ENCODE results near the gene RNF14. TPM values are rescaled to one million over a fixed set of nuclear protein-coding genes. Genes with fewer than 3 reads are reported as not detected.

Gene RNF14
- total and polyA plus RNA-seq, 2 donors (not counting 1 experiment from before 2014, with no cell fraction given): 10.5 to 26.6 TPM

GRCh38 chr5:141948812-141949211 is 20.1 kb upstream of the RNF14 start:
- WGBS (ENCODE audit: insufficient coverage): 100% methylated on average over 1 of the region's 2 CpGs
- H3K4me1 ChIP-seq (ENCODE audit: control insufficient read depth in 2 of 2, insufficient read depth in 2 of 2, low read length in 2 of 2): peaks cover 0 to 6% of the 10 kb centered on the region in 2 donors
- CTCF ChIA-PET: interaction anchor here (1.5 kb wide), 1 partner anchor 12 kb away, joined by 4 read pairs; no protein-coding TSS in a partner anchor
- H3K27me3 Mint-ChIP-seq: no peaks in the 10 kb centered on the region
- DNase-seq (no peak), ATAC-seq (ENCODE audit: low read depth) (no peak)
- TF ChIP-seq, protein P1, sequence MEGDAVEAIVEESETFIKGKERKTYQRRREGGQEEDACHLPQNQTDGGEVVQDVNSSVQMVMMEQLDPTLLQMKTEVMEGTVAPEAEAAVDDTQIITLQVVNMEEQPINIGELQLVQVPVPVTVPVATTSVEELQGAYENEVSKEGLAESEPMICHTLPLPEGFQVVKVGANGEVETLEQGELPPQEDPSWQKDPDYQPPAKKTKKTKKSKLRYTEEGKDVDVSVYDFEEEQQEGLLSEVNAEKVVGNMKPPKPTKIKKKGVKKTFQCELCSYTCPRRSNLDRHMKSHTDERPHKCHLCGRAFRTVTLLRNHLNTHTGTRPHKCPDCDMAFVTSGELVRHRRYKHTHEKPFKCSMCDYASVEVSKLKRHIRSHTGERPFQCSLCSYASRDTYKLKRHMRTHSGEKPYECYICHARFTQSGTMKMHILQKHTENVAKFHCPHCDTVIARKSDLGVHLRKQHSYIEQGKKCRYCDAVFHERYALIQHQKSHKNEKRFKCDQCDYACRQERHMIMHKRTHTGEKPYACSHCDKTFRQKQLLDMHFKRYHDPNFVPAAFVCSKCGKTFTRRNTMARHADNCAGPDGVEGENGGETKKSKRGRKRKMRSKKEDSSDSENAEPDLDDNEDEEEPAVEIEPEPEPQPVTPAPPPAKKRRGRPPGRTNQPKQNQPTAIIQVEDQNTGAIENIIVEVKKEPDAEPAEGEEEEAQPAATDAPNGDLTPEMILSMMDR (IDR thresholded peaks at IDR 0.05): no peak
- TF ChIP-seq EZH2 (IDR thresholded peaks at IDR 0.05; ENCODE audit: borderline replicate concordance, insufficient read depth, low read depth, low read length, poor library complexity, severe bottlenecking): no peak
- H3K9me3 Mint-ChIP-seq (ENCODE audit: insufficient read depth): no peaks in the 10 kb centered on the region
- H3K9ac ChIP-seq (ENCODE audit: low read length): no peak overlapping the region
- H3K4me1 Mint-ChIP-seq: peaks cover 6% of the 10 kb centered on the region
- no peaks in the 10 kb centered on the region for H3K36me3 ChIP-seq (replicated peaks in 1 of 2; ENCODE audit: control extremely low read depth in 1 of 2, control insufficient read depth in 1 of 2, extremely low read depth in 1 of 2, insufficient read depth in 2 of 2, low read length in 1 of 2)
- no peaks in the 10 kb centered on the region for H4K20me1 ChIP-seq (ENCODE audit: control insufficient read depth, insufficient read depth, low read length, poor library complexity, severe bottlenecking)
- POLR2A ChIA-PET: interaction anchor here (0.7 kb wide), 1 partner anchor 1603 kb away, joined by 3 read pairs; the partner anchor contains the start of gene HBEGF
- no peak overlapping the region for H3K27ac Mint-ChIP-seq
- H3K27me3 ChIP-seq (replicated peaks in 1 of 4; ENCODE audit: control extremely low read depth in 1 of 4, control insufficient read depth in 3 of 4, insufficient read depth in 4 of 4, low read length in 3 of 4): no peaks in the 10 kb centered on the region
- H3K4me3 ChIP-seq (ENCODE audit: control extremely low read depth in 1 of 5, extremely low read depth in 1 of 5, insufficient read depth in 1 of 5, low read depth in 2 of 5, low read length in 4 of 5): no peak overlapping the region
- no peaks in the 10 kb centered on the region for H3K9me3 ChIP-seq (ENCODE audit: control extremely low read depth in 1 of 3, control insufficient read depth in 2 of 3, insufficient read depth in 1 of 3, low read length in 2 of 3)
- H3K4me2 ChIP-seq (replicated peaks; ENCODE audit: low read depth, low read length, poor library complexity, severe bottlenecking): no peak overlapping the region
- no peaks in the 10 kb centered on the region for H3K79me2 ChIP-seq (ENCODE audit: control insufficient read depth, insufficient read depth, low read length)
- H2AFZ ChIP-seq (ENCODE audit: insufficient read depth, low read depth, low read length, poor library complexity, severe bottlenecking): no peak overlapping the region
- no peak overlapping the region for H3K4me3 Mint-ChIP-seq
- intact Hi-C loops (cut with micrococcal nuclease): no loop called here
- no peak overlapping the region for H3K27ac ChIP-seq (ENCODE audit: low read length in 2 of 2)

DNA sequence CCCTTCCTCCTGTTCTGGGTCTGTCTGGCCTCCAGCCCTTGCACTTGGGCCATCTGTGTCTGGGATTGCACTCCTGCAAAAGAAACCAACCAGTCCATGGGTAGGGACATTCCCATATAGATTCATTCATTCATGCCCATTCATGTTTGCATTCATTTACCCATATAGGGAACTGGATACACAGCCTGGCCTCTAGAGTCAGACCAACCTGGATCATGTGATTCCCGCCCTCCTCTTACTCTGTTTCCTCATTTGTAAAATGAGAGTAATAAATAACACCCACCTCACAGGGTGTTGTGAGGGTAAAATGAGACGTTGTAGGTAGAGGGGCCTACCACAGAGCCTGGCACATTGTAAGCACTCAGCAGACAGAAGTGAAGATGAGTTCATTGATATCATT is 19.4 kb upstream of the RNF14 start:
- ATAC-seq (ENCODE audit: low read depth) (no peak), DNase-seq (no peak)
- Mint-ChIP-seq H3K27me3 (no peaks in the 10 kb centered on the region), H3K4me3 (no peak overlapping the region), H3K27ac (no peak overlapping the region), H3K9me3 (ENCODE audit: insufficient read depth) (no peaks in the 10 kb centered on the region), H3K4me1 (peaks cover 11% of the 10 kb centered on the region)
- Histone ChIP-seq H3K4me2 (replicated peaks; ENCODE audit: low read depth, low read length, poor library complexity, severe bottlenecking) (no peak overlapping the region), H3K9me3 (ENCODE audit: control extremely low read depth in 1 of 3, control insufficient read depth in 2 of 3, insufficient read depth in 1 of 3, low read length in 2 of 3) (no peaks in the 10 kb centered on the region), H3K4me1 (ENCODE audit: control insufficient read depth in 2 of 2, insufficient read depth in 2 of 2, low read length in 2 of 2) (peaks cover 0 to 6% of the 10 kb centered on the region in 2 donors), H3K27ac (ENCODE audit: low read length in 2 of 2) (no peak overlapping the region), H3K36me3 (replicated peaks in 1 of 2; ENCODE audit: control extremely low read depth in 1 of 2, control insufficient read depth in 1 of 2, extremely low read depth in 1 of 2, insufficient read depth in 2 of 2, low read length in 1 of 2) (no peaks in the 10 kb centered on the region), H3K27me3 (replicated peaks in 1 of 4; ENCODE audit: control extremely low read depth in 1 of 4, control insufficient read depth in 3 of 4, insufficient read depth in 4 of 4, low read length in 3 of 4) (no peaks in the 10 kb centered on the region), H2AFZ (ENCODE audit: insufficient read depth, low read depth, low read length, poor library complexity, severe bottlenecking) (no peak overlapping the region), H4K20me1 (ENCODE audit: control insufficient read depth, insufficient read depth, low read length, poor library complexity, severe bottlenecking) (no peaks in the 10 kb centered on the region), H3K4me3 (ENCODE audit: control extremely low read depth in 1 of 5, extremely low read depth in 1 of 5, insufficient read depth in 1 of 5, low read depth in 2 of 5, low read length in 4 of 5) (no peak overlapping the region), H3K79me2 (ENCODE audit: control insufficient read depth, insufficient read depth, low read length) (no peaks in the 10 kb centered on the region), H3K9ac (ENCODE audit: low read length) (no peak overlapping the region)
- TF ChIP-seq, protein P1 (IDR thresholded peaks at IDR 0.05): no peak
- TF ChIP-seq EZH2 (IDR thresholded peaks at IDR 0.05; ENCODE audit: borderline replicate concordance, insufficient read depth, low read depth, low read length, poor library complexity, severe bottlenecking): no peak
- CTCF ChIA-PET: interaction anchor here (1.5 kb wide), 1 partner anchor 11 kb away, joined by 4 read pairs; no protein-coding TSS in a partner anchor
- intact Hi-C loops (cut with micrococcal nuclease): no loop called here
- WGBS (ENCODE audit: insufficient coverage): 67% methylated on average over 1 of the region's 2 CpGs
- POLR2A ChIA-PET: interaction anchor here (0.7 kb wide), 1 partner anchor 1603 kb away, joined by 3 read pairs; the partner anchor contains the start of gene HBEGF

Data from B cell (primary cell).